Gastroesophageal sphincter (tissue), 4 donors: Measurements from ENCODE around the gene UBR1. TPM values are rescaled to one million over a fixed set of nuclear protein-coding genes. Genes with fewer than 3 reads are reported as not detected.
A peak's percentile ranks its signal among the peaks of the same experiment; 100 is the strongest.

ENCODE experiments used
- ATAC-seq: fragments of 150-250 bp; one replicate; pipeline ENCODE4 v1.9.1; 2016; ENCODE audit warnings: mild to moderate bottlenecking, moderate library complexity
- H3K27ac ChIP-seq, 4 donors: fragments of 200-600 bp; sonication (generic) in 3 of 4; 1 replicate in 3 of 4; 2 replicates in 1 of 4; pipeline ENCODE4 v1.5.1; 2016 to 2019
- H3K27me3 ChIP-seq: fragments of 200-600 bp; sonication (generic); one replicate; pipeline ENCODE4 v1.5.1; 2019
- H3K36me3 ChIP-seq, 2 donors: fragments of 200-600 bp; sonication (generic); one replicate each; pipeline ENCODE4 v1.5.1; 2019; ENCODE audit warnings: control low read depth in 1 of 2
- H3K4me1 ChIP-seq, 3 donors: fragments of 200-600 bp; sonication (generic); 1 replicate in 2 of 3; 2 replicates in 1 of 3; pipeline ENCODE4 v1.5.1; 2016 to 2019; ENCODE audit warnings: control low read depth in 2 of 3
- H3K4me3 ChIP-seq, 2 donors: fragments of 200-600 bp; sonication (generic); one replicate each; pipeline ENCODE4 v1.5.1; 2019; ENCODE audit warnings: mild to moderate bottlenecking in 1 of 2, moderate library complexity in 1 of 2
- H3K9me3 ChIP-seq, 3 donors: fragments of 200-600 bp; sonication (generic); one replicate each; pipeline ENCODE4 v1.5.1; 2017 to 2019; ENCODE audit warnings: control low read depth in 2 of 3
- EP300 ChIP-seq: sonication (generic); formaldehyde crosslinking; IDR thresholded peaks from one replicate; pipeline ENCODE4 v1.6.1; 2017; ENCODE audit warnings: antibody characterized with exemption, mild to moderate bottlenecking
- POLR2A ChIP-seq, 2 donors: fragments of 450-650 bp; IDR thresholded peaks; one replicate each; pipeline ENCODE4 v1.6.1; 2017; ENCODE audit warnings: antibody characterized with exemption in 2 of 2, mild to moderate bottlenecking in 2 of 2, moderate library complexity in 1 of 2
- POLR2AphosphoS5 ChIP-seq: sonication (generic); formaldehyde crosslinking; IDR thresholded peaks from one replicate; pipeline ENCODE4 v1.6.1; 2017; ENCODE audit warnings: antibody characterized with exemption
- WGBS, 2 donors: methylation state at CpG; one replicate each; pipeline ENCODE4 v1.1.5; 2018; ENCODE audit warnings: low coverage in 1 of 2; 5-methylcytosine and 5-hydroxymethylcytosine counted together
- total RNA-seq, 4 donors: library from RNA; depleted of rRNA; stranded (reverse); fragments of >200 nt; gene quantifications; one replicate each; pipeline ENCODE4 v1.1.0, GENCODE V29; 2016
- TF ChIP-seq, protein P1 (sequence below), 4 experiments: fragments of 200-600 bp in 2 of 4; fragments of 450-650 bp in 2 of 4; sonication (generic) in 1 of 4; IDR thresholded peaks; one replicate each; pipeline ENCODE4 v1.5.1; 2017 to 2019; ENCODE audit warnings: antibody characterized with exemption in 4 of 4, mild to moderate bottlenecking in 2 of 4, moderate library complexity in 2 of 4

Gene UBR1
- total RNA-seq, 4 donors from 2014 or later: 24.0 to 46.1 (median 31.5) TPM

GRCh38 chr15:43095708-43096347, 10.0 kb downstream of the UBR1 start:
- WGBS, 2 donors: 57 to 82% methylated on average over 4 of the region's 8 CpGs
- no peak for ATAC-seq
- TF ChIP-seq, protein P1, sequence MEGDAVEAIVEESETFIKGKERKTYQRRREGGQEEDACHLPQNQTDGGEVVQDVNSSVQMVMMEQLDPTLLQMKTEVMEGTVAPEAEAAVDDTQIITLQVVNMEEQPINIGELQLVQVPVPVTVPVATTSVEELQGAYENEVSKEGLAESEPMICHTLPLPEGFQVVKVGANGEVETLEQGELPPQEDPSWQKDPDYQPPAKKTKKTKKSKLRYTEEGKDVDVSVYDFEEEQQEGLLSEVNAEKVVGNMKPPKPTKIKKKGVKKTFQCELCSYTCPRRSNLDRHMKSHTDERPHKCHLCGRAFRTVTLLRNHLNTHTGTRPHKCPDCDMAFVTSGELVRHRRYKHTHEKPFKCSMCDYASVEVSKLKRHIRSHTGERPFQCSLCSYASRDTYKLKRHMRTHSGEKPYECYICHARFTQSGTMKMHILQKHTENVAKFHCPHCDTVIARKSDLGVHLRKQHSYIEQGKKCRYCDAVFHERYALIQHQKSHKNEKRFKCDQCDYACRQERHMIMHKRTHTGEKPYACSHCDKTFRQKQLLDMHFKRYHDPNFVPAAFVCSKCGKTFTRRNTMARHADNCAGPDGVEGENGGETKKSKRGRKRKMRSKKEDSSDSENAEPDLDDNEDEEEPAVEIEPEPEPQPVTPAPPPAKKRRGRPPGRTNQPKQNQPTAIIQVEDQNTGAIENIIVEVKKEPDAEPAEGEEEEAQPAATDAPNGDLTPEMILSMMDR (IDR thresholded peaks at IDR 0.05): no peak
- TF ChIP-seq POLR2A (IDR thresholded peaks at IDR 0.05) (no peak), EP300 (no peak), POLR2AphosphoS5 (no peak)

GRCh38 chr15:43095243-43095642, 10.6 kb downstream of the UBR1 start:
- no peak overlapping the region for H3K4me3 ChIP-seq
- no peaks in the 10 kb centered on the region for H3K9me3 ChIP-seq
- peak overlapping the region in 1 of 4 donors; percentile 8 for H3K27ac ChIP-seq
- WGBS, 2 donors: 22 to 29% methylated on average over 1 of the region's 1 CpG
- peaks cover 0 to 51% (median 0%) of the 10 kb centered on the region in 3 donors for H3K4me1 ChIP-seq
- ATAC-seq: no peak
- peaks cover 0 to 8% of the 10 kb centered on the region in 2 donors for H3K36me3 ChIP-seq
- no peak for TF ChIP-seq POLR2A (IDR thresholded peaks at IDR 0.05)
- TF ChIP-seq, protein P1 (IDR thresholded peaks at IDR 0.05): no peak
- TF ChIP-seq POLR2AphosphoS5: no peak
- TF ChIP-seq EP300: no peak
- no peaks in the 10 kb centered on the region for H3K27me3 ChIP-seq

More at GRCh38 chr15:43095708-43096347, 10.0 kb downstream of the UBR1 start:
- Histone ChIP-seq H3K27ac (no peak overlapping the region), H3K4me1 (peaks cover 0 to 52% (median 0%) of the 10 kb centered on the region in 3 donors), H3K27me3 (no peaks in the 10 kb centered on the region), H3K9me3 (no peaks in the 10 kb centered on the region), H3K36me3 (peaks cover 0 to 14% of the 10 kb centered on the region in 2 donors), H3K4me3 (no peak overlapping the region)

GRCh38 chr15:43094416-43095030, 11.3 kb downstream of the UBR1 start:
- TF ChIP-seq POLR2A (IDR thresholded peaks at IDR 0.05): no peak
- TF ChIP-seq, protein P1 (IDR thresholded peaks at IDR 0.05): no peak
- no peak for TF ChIP-seq POLR2AphosphoS5
- no peak for TF ChIP-seq EP300
- no peaks in the 10 kb centered on the region for H3K27me3 ChIP-seq
- H3K4me3 ChIP-seq: no peak overlapping the region
- H3K9me3 ChIP-seq: no peaks in the 10 kb centered on the region
- H3K36me3 ChIP-seq: peaks cover 0 to under 1% of the 10 kb centered on the region in 2 donors
- H3K4me1 ChIP-seq: peaks cover 0 to 50% (median 0%) of the 10 kb centered on the region in 3 donors
- WGBS, 2 donors: 84 to 100% methylated on average over 1 of the region's 1 CpG
- peak overlapping the region in 1 of 4 donors; percentile 8 for H3K27ac ChIP-seq
- ATAC-seq: no peak

DNA sequence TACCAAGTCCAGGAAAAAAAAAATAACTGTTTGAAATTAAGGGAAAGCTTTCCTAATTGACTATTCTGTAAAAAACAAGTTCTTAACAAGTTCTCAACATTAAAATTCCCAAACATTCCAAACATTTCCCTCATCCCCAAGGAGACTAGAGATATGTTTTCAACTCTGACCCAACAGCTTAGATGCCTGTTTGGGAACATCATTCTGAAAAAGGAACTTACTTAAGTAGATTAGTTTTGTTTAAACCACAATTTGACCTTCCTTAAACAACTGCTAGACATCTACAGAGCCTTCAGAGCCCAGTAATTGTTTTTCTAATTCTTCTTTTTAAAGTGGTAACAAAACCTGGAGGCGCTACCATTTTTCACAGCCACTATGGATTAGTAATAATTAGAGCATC, 12.8 kb downstream of the UBR1 start:
- 58 to 88% methylated on average over 1 of the region's 1 CpG for WGBS, 2 donors
- H3K9me3 ChIP-seq: no peaks in the 10 kb centered on the region
- H3K36me3 ChIP-seq: no peaks in the 10 kb centered on the region
- ATAC-seq: no peak
- no peak for TF ChIP-seq POLR2AphosphoS5
- TF ChIP-seq, protein P1 (IDR thresholded peaks at IDR 0.05): no peak
- no peak for TF ChIP-seq EP300
- TF ChIP-seq POLR2A (IDR thresholded peaks at IDR 0.05): no peak
- H3K4me1 ChIP-seq: peaks cover 0 to 50% (median 0%) of the 10 kb centered on the region in 3 donors
- H3K4me3 ChIP-seq: no peak overlapping the region
- H3K27me3 ChIP-seq: no peaks in the 10 kb centered on the region
- peak overlapping the region in 2 of 4 donors; percentile 3 to 8 for H3K27ac ChIP-seq

GRCh38 chr15:43091859-43092258, 14.0 kb downstream of the UBR1 start:
- H3K36me3 ChIP-seq: no peaks in the 10 kb centered on the region
- no peaks in the 10 kb centered on the region for H3K9me3 ChIP-seq
- peak overlapping the region in 1 of 4 donors; percentile 8 for H3K27ac ChIP-seq
- no peak overlapping the region for H3K4me3 ChIP-seq
- 93 to 98% methylated on average over 4 of the region's 4 CpGs for WGBS, 2 donors
- peaks cover 0 to 50% (median 0%) of the 10 kb centered on the region in 3 donors for H3K4me1 ChIP-seq
- no peaks in the 10 kb centered on the region for H3K27me3 ChIP-seq
- no peak for ATAC-seq
- TF ChIP-seq POLR2AphosphoS5: no peak
- TF ChIP-seq, protein P1 (IDR thresholded peaks at IDR 0.05): no peak
- no peak for TF ChIP-seq POLR2A (IDR thresholded peaks at IDR 0.05)
- TF ChIP-seq EP300: no peak
